Erythroblast (primary cell): ENCODE measurements around the gene SELENOI.
"Not testable (repeated sequence)": the region's sequence is repeated elsewhere in the genome, so short reads cannot be mapped to it uniquely, and the experiment has no call there.

Experiments
- DNase-seq, 2 experiments: peaks; one replicate each; lab custom pipeline; 2025; lab: John Stamatoyannopoulos, UW
- GATA1 ChIP-seq: IDR thresholded peaks from 2 replicates; pipeline ENCODE4 v1.6.1; 2011; ENCODE audit warnings: low read depth, mild to moderate bottlenecking, control low read depth, low read length, moderate library complexity
- POLR2A ChIP-seq: IDR thresholded peaks from 2 replicates; pipeline ENCODE4 v1.6.1; 2011; ENCODE audit warnings: mild to moderate bottlenecking, low read length

Gene SELENOI

DNA sequence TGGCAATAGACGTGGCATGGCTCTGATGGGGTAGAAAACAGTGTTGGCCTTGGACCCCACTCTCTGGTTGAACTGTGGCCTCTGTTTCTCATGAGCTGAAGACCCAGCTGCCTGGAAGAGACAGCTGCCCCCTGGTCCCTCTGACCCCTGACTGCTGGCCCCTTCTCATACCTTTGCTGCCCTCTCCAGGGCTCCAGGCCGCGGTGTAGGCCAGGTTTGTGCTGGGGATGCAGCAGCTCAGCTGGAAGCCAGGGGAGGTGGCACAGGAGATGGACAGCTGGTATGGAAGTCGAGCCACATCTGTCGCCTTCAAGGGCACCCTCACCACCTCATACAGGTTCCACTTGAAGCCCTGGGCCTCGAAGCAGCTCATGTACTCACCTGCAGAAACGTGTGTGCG lies 31.7 kb upstream of the SELENOI start:
- no peak for DNase-seq
- TF ChIP-seq GATA1, result no peak

DNA sequence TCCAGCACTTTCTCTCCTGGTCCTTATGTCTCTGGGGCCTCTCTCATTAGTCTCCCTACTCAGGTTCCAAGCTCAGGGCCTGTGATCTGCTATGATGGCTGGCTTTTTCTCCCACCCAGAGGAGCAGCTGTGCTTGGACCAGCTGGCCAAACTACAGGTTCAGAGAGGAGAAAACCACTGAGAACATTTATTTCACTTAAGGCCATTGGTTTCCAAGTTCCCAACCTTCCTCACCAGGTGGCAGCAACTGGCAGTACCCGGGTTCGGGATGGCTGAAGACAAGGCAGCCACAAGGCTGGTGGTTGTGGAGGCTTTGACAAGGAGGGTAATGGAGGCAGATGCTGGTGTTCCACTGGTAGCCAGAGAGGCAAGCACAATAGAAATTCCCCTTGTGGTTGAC lies 29.9 kb upstream of the SELENOI start:
- TF ChIP-seq GATA1 (no peak), POLR2A (no peak)
- peak; percentile 9 to 36 for DNase-seq

DNA sequence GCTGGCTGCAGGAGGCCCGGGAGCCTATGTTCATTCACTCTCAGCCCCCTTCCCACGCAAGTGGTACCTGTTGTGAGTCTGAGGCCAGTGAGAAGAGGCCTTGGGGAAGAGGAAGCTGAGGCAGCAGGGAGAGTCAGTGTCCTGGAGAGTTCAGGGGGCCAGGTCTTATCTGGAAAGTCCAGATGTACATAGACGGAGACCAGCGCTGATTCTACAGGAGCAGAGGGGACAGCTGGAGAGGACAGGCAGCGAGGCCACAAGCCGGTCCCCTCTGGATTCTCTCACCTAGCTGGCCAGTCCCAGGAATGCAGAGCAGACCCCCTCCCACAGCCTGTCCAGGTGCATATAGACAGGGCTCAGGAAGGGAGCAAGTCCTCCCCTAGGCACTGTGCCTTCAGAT lies 29.1 kb upstream of the SELENOI start:
- DNase-seq, result peak; percentile 31 to 47
- no peak for TF ChIP-seq POLR2A
- TF ChIP-seq GATA1, result no peak

DNA sequence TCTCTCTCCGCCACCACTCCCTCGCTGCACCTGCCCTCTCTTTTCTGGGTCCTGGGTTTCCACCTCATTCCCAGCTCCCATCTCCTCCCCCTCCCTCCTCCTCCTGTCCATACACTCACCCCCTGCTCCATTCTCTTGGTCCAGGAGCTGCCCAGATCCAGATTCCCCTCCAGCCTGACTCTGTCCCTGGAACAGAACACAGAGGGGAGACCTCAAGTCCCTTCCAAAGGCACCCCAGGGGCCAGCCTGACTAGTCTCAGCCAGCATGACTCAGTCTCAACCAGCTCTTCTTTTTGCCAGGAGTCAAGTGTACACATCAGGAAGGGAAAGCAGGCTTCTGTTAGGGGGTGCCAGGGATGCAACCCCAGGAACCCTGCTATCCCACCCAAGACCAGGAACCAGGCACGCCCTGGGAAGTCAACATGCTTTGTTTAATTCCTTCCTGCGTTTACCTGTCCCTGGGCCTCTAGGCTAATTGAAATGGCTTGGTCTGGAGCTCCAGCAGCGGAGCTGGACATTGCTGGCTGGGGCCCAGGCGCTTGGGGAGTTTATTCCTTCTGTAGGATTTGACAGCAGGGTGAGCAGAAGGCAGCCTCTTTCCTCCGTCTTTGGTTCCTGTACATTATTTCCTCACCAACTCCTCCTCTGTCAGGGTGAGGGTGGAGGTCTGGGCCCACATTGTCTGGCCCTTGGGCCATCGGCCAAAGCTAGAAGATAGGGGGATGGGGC lies 28.4 kb upstream of the SELENOI start:
- no peak for DNase-seq
- no peak for TF ChIP-seq GATA1
- TF ChIP-seq POLR2A, result no peak

DNA sequence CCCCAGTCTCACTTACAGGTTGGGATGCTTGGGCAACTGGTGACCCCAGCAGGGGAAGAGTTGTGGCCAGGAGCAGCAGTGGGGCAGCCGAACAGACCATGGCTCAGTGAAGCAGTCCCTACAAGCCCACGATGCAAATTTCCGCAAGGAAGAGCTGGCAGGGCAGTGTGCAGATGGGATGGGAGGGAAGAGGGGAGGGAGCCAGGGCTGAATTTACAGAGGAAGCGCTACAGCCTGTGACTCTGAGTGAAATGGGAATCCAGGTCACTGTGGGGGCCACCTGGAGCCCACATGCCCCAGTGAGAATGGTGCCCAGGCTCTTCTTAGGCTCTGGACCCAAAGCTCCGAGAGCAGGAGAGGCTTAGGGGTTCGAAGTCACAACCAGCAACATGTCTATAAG lies 27.0 kb upstream of the SELENOI start:
- TF ChIP-seq POLR2A (no peak), GATA1 (no peak)
- no peak for DNase-seq

DNA sequence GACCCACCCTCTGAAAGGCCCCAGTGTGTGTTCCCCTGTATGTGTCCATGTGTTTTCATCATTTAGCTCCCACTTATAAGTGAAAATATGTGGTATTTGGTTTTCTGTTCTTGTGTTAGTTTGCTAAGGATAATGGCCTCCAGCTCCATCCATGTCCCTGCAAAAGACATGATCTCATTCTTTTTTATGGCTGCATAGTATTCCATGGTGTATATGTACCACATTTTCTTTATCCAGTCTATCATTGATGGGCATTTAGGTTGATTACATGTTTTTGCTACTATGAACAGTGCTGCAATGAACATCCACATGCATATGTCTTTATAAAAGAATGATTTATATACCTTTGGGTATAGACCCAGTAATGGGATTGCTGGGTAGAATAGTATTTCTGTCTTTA lies 21.5 kb upstream of the SELENOI start:
- DNase-seq, result not testable (repeated sequence)

DNA sequence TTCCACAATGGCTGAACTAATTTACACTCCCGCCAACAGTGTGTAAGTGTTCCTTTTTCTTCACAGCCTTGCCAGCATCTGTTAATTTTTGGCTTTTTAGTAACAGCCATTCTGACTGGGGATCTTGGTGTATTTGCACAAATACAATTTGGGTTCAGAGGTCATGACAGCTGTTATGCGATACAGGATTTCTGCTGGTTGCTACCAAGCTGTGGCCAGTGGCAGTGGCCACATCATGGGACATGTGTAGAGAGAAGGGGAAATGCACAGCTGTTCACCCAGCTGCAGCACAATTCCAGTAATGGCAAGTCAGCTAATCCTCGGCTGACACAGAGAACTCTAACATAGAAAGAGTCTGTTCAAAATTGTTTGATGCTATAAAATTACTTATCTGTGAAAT lies 21.0 kb upstream of the SELENOI start:
- TF ChIP-seq POLR2A (no peak), GATA1 (no peak)
- DNase-seq, result no peak

DNA sequence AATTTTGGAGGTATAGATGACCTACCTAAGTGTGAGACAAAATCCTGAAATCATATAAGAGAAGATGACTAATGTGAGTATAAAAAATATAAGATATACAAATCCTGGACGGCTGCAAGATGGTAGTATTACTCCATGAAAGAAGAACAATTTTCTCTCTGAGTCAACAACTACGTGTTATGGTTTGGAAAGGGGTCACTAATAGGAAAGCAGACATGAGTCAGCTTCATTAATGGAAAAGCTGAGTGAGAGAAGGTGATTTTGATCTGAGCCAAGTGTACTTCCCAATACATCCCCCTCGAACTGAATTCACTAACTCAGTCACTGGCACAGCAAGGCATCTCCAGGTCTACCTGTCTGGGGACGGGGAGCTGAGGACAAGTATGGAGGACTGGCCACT lies 20.1 kb upstream of the SELENOI start:
- no peak for TF ChIP-seq POLR2A
- no peak for TF ChIP-seq GATA1
- no peak for DNase-seq

DNA sequence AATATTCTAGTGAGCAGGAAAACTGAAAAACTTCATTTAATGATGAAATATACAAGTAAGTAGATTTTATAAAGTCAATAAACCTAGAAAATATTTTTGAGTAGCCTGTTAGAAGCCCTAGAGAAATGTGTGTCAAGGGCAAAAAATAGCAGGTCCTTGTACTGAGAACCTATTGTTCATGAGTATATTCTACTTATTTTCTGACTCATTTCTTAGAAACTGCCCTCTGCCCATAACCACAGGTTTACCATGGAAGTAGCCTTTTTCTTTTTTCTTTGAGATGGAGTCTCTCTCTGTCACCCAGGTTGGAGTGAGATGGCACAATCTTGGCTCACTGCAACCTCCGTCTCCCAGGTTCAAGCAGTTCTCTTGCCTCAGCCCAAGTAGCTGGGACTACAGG lies 19.4 kb upstream of the SELENOI start:
- TF ChIP-seq GATA1 (no peak), POLR2A (no peak)
- DNase-seq, result no peak

DNA sequence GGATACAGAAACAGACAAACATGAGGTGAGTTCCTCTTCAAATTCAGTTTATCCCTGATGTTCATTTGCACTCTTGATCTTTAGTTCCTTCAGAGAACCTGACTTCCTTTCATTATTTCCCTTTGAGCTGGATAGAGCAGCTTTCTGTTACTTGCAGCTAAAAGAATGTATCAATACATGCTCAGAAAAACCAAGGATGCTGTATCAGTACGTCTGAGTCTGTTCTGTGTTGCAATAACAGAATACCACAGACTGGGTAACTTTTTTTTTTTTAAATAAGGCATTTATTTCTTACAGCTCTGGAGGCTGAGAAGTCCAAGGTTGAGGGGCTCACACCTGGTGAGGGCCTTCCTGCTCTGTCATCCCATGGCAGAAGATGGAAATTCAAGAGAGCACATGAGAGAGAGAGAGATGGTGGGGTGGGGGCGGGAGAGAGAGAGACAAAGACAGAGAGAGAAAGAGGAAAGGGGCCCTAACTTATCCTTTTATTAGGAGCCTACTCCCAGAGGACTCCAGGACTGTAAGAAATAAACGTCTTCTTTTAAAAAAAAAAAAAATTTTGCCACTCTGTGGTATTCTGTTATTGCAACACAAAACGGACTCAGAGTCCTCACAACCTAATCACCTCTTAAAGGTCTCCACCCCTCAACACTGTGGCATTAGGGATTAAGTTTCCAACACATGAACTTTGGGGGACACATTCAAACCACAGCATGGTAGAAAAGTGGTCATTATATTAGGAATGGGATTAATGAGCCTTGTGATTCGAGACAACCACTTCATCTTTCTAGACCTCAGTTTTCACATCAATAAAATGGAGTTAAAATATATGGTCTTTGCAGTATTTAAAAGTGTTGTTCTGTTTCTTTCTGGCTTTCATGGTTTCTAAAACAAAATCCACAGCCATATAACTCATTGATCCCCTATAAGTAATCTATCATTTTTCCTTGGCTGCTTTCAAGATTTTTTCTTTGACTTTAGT lies 18.4 kb upstream of the SELENOI start:
- TF ChIP-seq POLR2A (no peak), GATA1 (no peak)
- no peak for DNase-seq

DNA sequence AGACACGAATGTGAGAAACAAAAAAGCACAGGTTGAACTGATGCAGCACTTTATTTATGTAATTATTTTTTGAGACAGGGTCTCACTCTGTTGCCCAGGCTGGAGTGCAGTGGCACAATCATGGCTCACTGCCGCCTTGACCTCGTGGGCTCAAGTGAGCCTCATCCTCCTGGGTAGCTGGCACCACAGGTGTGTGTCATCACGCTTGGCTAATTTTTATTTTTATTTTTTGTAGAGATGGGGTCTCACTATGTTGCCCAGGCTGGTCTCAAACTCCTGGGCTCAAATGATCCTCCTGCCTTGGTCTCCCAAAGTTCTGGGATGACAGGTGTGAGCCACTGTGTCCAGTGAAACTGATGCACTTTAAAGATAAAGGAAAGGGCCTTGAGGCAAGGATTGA lies 16.9 kb upstream of the SELENOI start:
- DNase-seq, result not testable (repeated sequence)

DNA sequence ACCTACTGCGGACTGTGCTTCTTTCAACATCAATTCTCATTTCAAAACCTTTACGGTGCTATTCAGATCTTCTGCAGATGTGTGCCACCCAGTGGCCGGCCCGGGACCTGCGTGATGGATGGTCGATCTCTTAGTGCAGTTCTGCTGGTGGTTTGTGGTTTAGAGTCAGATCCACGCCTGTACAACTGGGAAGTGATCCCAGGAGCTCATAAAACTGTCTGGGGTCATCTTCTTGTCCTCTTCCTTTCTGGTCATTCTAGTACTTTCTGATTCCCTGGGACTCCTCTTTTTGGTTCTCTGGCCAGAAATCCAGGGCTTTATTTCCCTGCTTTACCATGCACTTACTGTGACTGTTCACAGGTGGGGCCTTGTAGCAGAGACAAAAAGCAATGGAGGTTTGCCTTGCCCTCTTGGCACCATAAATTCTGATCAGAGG lies 15.8 kb upstream of the SELENOI start:
- TF ChIP-seq GATA1 (no peak), POLR2A (no peak)
- DNase-seq, result peak; percentile 79 to 89

DNA sequence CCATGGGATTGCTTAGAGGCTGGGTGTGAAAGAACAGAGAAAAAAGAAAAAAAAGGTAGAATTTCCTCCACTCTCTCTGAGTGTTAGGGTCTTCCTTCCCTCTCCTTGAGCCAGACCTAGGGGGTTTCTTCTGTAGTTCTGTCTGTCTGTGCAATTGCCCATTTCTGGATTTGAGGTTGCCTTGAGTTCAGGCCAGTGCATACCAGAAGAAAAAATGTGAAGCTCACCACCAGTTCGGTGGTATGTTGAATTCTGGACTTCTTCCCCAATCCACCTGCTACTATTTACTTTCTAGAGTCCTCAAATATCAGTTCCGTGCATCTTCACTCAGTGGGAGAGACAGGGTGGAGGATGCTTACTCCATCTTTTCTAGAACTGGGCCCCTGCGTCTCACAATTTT lies 15.3 kb upstream of the SELENOI start:
- no peak for DNase-seq

DNA sequence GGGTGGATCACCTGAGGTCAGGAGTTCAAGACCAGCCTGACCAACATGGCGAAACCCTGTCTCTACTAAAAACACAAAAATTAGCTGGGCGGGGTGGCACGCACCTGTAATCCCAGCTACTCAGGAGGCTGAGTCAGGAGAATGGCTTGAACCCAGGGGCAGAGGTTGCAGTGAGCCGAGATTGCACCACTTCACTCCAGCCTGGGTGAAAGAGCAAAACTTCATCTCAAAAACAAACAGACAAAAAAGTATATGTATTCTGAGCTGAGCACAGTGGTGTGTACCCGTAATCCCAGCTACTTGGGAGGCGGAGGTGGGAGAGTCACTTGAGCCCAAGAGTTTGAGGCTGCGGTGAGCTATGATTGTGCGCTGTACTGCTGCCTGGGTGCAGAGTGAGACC lies 14.6 kb upstream of the SELENOI start:
- not testable (repeated sequence) for DNase-seq

More for the DNA sequence above, 15.3 kb upstream of the SELENOI start:
- no peak for TF ChIP-seq GATA1
- no peak for TF ChIP-seq POLR2A

DNA sequence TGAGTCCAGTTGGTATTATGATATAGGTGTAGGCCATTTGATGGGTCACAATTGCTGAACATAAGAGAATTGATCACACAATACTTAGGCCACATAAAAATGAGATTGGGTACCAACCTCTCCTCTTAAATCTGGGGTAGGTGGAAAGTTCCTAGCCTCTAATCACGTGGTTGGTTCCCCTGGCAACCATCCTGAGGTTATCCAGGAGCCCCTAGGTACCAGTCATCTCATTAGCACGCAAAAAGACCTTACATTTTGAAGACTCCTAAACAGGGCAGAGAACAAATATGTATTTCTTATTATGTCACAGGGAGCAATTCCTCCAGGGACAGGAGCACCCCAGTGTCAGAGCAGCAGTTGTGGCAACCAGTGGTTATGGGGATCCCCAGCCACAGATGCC lies 12.7 kb upstream of the SELENOI start:
- no peak for TF ChIP-seq POLR2A
- no peak for TF ChIP-seq GATA1

More for the DNA sequence above, 12.7 kb upstream of the SELENOI start:
- no peak for DNase-seq
